T-helper 22 cell (primary cell): Measurements from ENCODE around the gene CDH23.

Experiments
- DNase-seq: peaks from one replicate; pipeline ENCODE4 v3.0.0-alpha.2; 2020; ENCODE audit warnings: low read depth

Gene CDH23

DNA sequence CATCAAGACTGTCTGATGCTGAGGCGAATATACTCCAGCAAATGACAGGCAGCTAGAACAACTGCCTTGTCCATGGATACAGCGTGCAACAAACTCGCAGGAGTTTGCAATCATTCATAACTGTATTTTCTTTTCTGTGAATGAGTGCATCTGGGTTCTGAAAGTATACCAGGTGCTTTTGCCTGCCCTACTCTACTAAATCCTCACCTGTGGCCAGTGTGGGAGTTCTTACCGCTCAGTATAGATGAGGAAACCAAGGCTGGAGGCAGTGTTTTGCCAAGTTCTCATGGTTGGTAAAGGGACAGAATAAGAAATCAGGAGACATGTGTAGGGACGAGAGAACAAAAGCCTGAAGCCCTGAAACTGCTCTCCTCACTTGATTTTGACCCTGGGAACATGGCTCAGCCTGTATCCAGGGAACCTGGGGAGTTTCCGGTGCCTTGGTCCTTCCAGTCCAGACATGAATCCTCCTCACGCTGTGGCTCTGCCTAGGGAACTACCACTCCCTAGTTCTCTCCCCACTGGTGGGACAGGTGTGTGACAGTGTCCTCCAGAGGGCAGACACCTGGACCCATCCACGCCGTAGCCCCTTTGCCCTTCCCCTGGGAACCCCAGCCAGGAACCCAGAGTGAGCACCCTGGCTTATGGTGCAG, 142.0 kb downstream of the CDH23 start:
- no peak for DNase-seq

DNA sequence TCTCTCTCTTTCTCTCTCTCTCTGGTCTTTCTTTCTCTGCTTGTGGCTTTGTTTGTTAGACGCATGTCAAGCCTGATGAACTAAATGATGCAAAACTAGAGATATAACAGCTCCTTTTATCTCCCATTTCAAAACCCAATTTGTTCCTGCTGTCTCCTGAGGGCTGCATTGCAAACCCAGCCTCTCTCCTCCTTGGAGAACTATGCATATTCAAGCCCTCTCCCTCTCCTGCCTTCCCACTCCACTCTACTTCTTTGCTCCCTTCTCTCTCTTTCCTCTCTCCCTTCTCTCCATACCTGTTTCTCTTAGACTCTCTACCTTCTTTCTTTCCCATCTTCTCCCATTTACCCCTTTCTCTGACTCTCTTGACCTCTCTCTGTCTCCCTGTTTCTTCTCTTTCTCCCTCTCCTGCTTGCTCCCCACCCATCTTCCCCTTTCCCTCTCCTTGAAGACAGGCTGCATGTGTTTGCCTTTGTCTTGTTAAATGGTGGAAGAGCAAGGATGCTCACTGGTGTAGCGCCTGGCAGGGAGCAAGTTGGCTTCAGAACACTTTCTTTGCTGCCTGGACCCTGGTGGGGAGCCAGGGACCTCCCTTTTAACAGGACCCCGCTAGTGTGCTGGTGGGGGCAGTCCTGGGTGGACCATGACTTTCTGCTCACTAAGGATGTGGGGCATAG, 142.9 kb downstream of the CDH23 start:
- no peak for DNase-seq

GRCh38 chr10:71542478-71542877, 145.8 kb downstream of the CDH23 start:
- no peak for DNase-seq

- DNase-seq: no peak
Measured at GRCh38 chr10:71543608-71544170, 147.0 kb downstream of the CDH23 start.

GRCh38 chr10:71545001-71545400, 148.3 kb downstream of the CDH23 start:
- no peak for DNase-seq

DNA sequence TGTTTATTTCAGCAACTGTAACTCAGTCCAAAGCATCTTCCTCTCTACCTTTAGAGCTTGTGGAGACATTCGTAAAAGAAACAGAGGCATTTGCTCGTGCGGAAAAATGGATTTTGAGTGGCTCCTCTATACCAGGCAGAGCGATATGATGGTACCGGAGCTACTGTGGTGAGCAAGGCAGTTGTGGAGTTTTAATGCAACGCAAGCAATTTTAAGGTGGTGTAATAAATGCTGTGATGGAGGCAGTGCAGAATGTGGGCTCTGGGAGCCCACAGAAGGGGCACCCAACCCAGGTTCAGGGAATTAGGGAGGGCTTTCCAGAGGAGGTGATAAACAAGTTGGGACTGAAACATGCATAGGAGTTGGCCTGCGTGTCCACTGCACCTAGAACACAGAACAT, 149.5 kb downstream of the CDH23 start:
- no peak for DNase-seq

DNA sequence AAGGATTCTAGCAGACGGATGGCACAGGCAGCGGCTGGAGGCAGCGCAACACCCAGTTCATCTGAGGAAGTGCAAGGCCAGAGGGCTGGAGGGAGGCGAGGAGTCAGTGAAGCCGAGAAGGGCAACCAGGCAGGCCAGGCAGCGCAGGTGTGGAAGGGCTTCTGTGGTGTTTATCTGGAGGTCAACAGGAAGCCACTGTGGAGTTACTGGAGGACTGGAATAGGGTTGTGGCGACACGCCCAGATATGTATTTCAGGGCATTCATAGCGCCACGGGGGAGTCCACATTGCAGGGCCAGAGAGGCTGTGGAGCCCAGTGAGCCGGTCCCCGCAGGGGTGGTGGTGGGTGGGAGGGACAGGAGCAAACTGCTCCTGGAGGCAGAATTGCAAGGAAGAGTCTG, 150.6 kb downstream of the CDH23 start:
- no peak for DNase-seq

DNA sequence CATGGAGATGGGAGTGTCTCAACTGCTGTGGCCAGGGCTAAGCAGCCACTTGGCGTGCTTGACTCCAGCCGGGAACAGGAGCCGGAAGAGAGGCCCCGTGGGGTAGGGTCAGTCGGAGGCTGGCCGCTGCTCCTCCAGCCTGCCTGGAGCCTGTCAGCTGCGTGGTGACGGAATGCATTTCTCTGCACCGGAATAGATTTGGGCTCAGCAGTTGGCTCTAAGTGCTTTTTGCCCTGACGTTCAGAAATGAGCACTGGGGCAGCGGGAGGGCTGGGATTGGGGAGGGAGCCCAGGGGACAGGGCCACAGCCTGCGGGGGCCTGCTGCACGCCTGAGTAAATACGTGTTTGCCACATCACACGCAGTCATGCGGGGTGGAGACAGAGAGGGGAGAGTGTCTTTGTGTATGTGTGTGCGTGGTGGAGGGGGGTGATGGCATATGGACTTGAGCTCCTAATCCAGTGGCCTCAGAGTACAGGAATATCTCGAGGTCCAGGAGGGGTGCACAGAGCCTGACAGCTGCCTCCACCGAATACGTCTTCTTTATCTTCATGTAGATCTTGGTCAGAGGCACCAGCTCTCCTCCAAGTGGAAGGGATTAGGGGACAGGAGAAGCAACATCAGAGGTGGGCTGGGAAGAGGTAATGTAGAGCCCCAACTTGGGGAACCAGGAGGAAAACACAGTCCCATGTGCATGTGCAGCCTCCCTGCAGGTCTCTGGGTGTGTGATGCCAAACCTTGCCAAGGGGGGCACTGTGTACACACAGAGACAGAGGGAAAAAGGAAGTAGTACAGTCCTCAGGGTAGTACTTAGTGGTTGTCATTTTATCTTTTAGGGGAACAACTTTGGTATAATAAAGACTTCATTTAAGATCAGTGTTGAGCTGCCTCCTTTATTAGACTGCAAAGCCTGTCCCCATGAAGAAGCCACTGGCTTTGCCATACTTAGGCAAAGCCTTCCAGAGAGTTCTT, 151.4 kb downstream of the CDH23 start:
- no peak for DNase-seq

- DNase-seq: no peak
Measured at GRCh38 chr10:71549766-71550533, 153.2 kb downstream of the CDH23 start.

GRCh38 chr10:71550628-71551027, 153.9 kb downstream of the CDH23 start:
- no peak for DNase-seq

DNA sequence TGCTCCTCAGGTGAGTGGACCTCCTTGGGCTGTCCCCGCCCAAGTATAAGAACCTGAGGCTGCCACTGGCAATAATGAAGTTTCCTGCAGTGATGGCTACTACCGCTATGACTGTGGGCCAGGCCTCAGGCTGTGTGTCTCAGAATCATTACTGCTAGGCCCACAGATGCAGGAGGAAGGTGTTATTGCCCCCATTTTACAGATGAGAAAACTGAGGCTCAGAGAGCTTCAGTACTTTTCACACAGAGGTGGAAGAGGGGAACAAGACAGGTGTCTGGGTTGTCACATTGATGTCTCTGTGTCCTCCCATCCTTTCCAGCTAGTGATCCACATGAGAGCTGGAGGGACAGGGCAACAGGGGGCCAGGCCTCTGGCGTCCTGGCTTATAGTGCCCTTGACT, 155.2 kb downstream of the CDH23 start:
- no peak for DNase-seq

DNA sequence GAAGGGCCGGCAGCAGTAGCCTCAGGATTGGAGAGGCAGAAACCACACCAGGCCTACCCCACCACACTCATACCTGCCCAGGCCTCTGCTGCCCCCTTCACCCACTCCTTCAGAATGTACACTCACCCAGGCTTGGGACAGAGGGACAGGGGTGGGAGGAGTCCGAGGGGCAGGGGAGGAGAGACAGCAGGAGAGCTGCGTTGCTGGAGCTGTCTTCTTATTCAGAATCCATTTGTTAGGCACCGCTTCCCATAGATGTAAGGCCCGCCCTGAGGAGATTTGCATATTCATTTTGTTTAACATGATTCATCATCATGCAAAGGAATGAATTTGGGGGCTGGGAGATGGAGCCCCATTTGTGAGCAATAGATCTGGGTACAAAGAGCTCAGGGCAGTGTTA, 156.7 kb downstream of the CDH23 start:
- DNase-seq: no peak

GRCh38 chr10:71554671-71555070, 158.0 kb downstream of the CDH23 start:
- no peak for DNase-seq

DNA sequence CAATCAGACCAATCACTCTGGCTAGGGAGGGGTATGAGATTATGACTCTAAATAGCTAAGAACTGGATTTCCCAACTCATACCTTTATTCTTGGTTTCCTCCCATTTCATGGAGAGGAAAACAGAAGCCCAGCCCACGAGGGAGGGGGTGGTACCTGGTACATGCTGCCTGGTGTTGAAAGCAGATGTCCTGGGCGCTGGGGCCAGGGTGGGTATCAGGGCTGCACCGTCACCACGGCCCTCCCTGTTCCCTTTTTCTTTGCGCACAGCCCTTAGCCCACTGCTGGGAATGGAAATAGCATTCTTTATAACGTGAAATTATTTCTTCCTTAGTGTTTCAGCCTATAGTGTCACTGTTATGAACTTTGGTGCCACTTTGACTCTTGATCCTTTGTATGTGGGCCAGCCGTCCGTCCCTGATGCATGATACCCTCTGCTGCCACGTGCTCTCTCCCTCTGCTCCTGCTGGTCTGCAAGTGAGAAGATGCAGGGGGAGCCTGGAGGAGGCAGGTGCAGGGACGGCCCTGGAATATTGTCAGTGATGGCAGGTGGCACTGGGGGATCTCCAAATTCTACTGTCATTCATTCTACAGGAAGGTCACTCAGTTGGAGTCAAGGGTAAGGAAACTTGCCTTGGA, 158.5 kb downstream of the CDH23 start:
- DNase-seq: no peak

- no peak for DNase-seq
Measured at GRCh38 chr10:71555724-71556119, 159.0 kb downstream of the CDH23 start.

- no peak for DNase-seq
Measured at GRCh38 chr10:71558991-71559390, 162.3 kb downstream of the CDH23 start.

- DNase-seq: no peak
Measured at GRCh38 chr10:71561003-71561574, 164.4 kb downstream of the CDH23 start.

GRCh38 chr10:71562181-71562580, 165.5 kb downstream of the CDH23 start:
- no peak for DNase-seq

DNA sequence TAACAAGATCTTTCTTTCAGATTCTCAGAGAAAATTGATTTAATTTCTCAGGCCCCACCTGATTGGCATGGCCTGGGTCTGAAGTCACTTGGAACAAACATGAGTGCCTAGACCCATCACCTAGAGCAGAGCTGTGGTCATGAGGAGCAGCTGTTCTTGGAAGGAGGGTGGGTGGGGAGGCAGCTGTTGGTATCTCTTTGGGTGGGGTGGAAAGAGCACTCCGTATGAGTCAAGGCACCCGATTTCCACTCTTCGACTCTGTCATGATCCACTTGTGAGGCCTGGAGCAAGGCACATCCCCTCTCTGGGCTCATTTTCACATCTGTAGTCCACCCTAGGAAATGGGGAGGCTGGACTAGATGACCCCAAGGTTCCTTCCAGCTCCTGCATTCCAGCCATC, 166.2 kb downstream of the CDH23 start:
- no peak for DNase-seq

DNA sequence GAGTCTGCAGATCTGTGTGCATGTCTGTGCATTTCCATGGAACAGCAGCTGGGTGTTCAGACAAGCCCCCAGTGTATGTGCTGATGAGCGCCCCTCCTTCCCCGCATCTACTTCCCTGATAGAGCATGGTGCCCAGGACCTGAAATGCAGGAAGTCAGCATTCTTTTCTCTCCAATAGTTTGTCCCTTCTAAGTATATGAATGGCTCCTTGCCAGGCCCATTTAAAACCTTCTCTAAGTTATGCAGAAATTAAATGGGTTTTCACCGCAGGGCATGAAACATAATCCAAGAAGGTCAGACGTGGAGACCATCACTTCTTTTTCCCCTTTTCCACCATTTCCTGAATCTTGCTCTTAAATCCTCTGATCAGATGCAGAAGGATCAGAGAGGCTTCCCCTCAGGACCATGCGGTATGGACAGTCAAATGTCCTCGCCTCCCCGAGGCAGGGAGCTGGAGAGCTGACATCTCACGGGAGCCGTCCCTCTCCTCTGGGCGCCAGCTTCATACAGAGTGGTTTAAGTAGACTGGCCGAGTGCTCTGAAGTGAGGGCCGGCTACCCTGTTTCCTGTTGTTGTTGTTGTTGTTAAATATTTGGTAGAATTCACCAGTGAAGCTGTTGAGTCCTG, 167.6 kb downstream of the CDH23 start:
- DNase-seq: no peak
